GM21515 (cell line): ENCODE measurements around the gene OR5AR1.
"Not testable (repeated sequence)": the region's sequence is repeated elsewhere in the genome, so short reads cannot be mapped to it uniquely, and the experiment has no call there.

ENCODE experiments used
- ATAC-seq: cut with Tn5 transposase; IDR thresholded peaks from one replicate; pipeline ENCODE4 v1.9.1; 2021; ENCODE audit not compliant: unreplicated experiment

OR5AR1 gene

DNA sequence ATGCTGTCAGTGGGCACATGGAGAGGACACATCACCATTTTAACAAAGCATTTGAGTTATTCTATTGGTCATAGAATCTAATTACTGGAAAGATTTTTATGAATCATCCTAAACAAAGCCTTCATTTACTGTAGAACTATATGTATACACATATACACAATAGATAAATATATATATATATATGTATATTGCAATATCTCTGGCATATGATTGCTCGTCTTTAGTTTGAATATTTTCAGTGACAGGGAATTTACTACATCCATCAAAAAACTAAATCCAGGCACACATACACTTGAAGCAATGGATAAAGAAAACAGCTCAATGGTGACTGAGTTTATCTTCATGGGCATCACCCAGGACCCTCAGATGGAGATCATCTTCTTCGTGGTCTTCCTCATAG, at the start of gene OR5AR1:
Gene OR5AR1, plus strand, starts transcription at position 301 of the 400 bp plus-strand sequence. Its CDS starts 0 bp downstream, at position 301.
- ATAC-seq, result no peak

DNA sequence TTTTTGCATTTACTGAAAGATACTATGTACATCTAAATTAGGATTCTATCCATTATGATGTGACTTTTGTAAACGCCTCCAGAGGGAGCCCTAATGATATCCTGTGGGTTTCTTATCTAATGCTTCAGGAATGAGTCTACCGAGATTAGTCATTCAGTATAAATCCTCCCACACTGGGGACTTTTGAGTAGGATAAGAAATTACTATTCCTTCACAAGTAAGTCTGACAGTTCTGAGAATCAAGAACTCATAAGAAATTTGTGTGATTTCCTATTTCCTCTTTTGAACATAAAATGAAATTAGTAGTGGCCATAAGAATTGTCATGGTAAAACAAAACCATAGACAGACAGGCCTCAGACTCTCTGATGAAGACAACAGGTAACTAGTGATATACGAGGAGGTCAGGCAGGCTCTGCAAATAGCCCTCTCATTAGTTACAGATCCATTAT, 38.8 kb upstream of the OR5AR1 start:
- ATAC-seq, result no peak

DNA sequence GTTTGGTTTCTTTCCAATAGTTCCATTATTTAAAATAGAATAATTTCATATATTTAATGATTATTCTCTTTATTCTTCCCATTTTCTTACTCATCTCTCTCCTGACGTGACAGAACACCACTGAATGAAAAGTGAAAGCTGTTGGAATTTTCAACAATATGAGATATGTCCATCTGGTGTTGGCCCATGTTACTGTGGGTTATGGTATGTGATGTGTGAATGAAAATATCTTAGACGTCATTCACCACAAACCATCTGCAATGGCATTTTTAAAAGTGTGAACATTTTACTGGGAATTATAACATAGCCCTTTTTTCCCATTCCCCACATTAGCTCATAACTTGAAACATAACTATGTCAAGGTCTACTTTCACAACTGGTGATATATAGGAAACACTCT, 37.5 kb upstream of the OR5AR1 start:
- no peak for ATAC-seq

DNA sequence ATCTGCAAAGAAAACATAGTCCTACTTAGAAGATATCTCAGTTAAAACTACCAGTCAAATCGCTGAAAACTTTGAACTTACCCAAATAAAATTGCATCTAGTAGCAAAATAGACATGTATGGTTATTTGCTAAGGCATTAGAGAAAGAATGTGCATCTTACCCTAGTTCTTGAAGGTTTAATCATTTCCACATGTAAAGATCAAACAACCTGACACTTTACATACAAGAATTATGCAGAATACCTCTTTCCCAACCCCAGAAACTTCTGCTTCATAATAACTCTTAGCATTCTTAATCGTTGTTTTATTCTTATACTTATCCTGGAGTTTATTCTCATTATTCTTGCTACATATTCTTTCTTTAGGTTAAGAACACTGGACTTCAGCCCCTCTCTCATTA, 31.2 kb upstream of the OR5AR1 start:
- ATAC-seq, result no peak

DNA sequence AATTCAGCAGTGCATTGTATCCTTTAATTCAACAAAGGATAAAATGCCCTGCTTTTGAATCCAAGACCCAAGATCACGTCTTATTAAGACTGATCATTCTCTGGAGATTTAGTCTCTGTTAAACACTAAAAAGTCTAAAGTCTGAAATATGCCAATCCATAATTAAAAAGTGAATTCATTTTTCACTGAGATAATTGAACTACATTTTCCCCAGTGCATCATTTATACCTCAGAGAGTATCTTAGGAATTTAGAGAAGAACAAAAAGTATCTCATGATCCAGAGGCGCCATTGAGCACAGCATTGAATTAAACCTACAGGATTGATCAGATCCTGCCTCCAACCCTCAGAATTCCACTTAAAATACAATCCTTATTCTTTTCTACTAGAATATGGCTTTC, 26.6 kb upstream of the OR5AR1 start:
- no peak for ATAC-seq

DNA sequence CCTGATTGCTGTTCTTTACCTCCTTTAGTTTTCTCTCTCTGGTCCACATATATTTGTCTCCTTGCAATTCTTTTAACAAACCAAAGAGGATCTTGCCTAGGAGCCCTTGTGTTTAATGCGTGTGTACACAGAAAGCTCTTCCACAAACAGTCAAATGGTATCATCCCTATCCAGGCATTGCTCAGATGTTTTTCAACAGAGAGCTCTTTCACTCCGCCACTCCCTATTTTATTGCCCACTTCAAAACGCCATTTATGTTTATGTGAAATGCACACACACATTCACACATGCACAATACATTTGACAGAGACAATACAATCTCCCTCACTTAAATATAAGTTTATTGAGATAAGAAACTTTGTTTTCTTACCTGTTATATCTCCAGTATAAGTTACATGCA, 26.0 kb upstream of the OR5AR1 start:
- no peak for ATAC-seq

DNA sequence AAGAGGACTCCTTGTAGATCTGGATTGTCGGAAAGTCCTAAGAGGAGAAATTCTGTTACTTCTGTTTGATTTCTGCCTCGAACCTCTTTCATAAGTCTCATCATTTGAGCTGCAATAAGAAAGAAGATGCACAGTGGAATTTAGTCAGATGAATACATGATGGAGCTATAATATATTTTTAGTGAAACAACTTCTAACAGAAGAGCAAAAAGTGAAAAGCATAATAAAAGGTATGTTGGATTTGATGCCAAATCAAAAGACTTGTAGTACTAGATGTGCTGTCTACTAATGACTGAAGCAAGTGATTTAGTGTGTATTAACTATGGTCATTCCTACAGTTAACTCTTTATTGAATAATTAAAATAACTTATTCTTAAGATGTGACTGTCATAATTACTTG, 21.1 kb upstream of the OR5AR1 start, which contains the start of gene OR5AP2:
Gene OR5AP2, minus strand, starts transcription at position 101 of the 400 bp plus-strand sequence. Its CDS starts 0 bp downstream, at position 101.
- no peak for ATAC-seq

DNA sequence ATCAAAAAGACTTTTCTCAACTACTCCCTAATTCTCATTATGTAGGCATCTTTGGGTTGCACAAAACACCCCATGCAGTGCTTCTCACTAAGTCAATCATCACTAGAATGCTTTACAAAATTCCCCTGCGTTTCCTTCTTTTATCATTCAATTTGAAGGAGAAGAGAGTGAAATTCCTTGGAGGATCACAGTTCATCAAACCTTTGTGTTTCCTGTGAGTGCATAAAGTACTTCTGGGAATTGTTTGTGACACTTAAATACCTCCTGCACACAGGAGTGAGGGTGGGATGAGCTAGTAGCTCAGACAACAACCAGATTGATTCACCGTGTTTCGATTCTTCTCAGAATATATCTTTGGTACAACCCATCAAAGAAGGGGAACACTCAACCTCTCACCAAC, 3.7 kb upstream of the OR5AR1 start:
- no peak for ATAC-seq

DNA sequence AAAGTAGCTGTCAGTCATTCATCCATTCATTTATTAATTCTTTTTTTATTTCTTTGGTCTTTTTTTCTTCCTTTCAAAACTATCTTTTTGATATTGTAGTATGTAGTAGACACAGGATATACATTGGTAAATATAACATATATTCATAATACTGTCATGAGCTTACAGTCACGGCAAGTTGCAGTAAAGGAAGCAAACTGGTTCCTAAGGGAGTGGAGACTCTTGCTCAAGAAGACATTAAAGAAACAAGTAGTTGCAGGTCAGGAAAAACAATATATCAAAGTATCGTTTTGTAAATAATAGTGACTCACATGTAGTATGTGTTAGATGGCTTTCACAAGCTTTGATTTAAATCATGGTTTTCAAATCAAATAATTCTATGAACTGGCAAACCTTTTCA, 7.5 kb downstream of the OR5AR1 start:
- ATAC-seq, result no peak

DNA sequence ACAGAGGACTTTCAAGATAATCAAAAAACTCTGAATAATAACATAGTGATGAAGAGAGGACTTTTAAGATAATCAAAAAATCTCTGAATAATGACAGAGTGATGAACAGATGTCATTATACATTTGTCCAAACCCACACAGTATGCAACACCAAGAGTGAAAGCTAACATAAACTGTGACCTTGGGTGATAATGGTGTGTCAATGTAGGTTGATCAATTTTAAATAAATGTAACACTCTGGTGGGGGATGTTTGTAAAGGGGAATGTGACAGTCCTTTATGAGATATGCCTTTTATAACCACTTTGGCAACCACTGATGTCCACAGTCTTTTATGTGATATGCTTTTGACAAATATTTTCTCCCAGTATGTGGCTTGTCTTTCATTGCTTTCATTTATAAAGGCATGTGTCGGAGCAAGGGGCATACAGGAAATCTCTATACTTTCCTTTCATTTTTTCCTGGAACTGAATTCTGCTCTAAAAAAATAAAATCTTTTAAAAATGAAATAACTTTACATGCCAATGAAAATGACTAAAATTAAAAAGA, 25.1 kb downstream of the OR5AR1 start:
- no peak for ATAC-seq

DNA sequence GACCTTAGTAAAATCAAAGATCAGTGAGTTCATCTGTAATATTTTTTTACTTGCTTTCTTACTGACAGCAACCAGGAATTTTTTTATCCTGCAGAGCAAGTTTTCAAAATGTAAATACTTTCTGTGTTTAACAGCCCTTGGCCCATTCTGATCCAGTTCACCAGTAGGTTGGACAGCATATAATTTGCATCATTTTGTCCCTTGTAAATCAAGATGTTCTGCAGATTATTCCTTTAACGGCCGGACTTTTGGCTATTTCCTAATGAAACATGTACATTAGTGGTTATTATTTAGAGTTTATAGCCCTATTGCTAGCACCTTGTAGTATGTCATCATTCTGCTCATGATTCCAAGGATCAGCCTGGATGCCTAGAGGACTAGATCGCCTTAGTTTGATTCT, 27.7 kb downstream of the OR5AR1 start:
- ATAC-seq, result not testable (repeated sequence)

DNA sequence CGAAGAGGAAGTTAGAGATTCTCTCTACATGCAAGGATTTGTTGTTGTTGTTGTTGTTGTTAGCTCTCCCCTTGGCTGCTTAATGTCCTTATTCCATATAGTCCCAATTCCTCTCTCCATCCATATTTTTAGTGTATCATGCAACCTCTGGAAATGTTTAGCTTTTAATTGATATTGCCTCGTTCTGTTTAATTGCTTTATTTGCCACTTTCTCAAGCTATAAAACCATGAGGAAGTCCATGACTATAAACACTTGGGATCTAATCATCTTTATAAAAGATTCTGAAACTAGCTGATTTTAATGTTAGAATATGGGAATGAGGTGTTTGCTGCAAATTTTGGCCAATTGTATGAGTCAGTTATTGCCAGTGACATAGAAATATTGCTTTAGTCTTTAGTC, 29.9 kb downstream of the OR5AR1 start:
- ATAC-seq, result no peak

DNA sequence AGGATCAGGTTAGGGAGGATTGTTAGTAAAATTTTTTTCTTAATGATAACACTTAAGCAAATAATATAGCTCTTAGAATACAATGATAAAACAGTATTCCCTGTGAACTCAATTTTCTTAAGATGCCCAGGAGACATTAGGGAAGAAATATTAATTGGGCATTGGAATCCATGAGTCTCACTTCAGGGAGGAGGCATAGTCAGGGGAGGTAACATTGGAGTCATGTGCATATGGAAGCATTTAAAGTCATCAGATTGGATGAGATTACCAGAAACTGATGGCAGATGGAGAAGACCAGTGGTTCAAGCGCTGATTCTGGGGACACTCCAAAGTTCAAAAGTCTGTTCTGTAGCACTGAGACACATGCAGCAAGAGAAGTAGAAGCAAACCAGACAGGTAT, 35.3 kb downstream of the OR5AR1 start, which contains the start of gene OR9G1:
Gene OR9G1, plus strand, starts transcription at position 301 of the 400 bp plus-strand sequence. CDS start 1,293 bp downstream, outside the sequence.
- ATAC-seq, result no peak

DNA sequence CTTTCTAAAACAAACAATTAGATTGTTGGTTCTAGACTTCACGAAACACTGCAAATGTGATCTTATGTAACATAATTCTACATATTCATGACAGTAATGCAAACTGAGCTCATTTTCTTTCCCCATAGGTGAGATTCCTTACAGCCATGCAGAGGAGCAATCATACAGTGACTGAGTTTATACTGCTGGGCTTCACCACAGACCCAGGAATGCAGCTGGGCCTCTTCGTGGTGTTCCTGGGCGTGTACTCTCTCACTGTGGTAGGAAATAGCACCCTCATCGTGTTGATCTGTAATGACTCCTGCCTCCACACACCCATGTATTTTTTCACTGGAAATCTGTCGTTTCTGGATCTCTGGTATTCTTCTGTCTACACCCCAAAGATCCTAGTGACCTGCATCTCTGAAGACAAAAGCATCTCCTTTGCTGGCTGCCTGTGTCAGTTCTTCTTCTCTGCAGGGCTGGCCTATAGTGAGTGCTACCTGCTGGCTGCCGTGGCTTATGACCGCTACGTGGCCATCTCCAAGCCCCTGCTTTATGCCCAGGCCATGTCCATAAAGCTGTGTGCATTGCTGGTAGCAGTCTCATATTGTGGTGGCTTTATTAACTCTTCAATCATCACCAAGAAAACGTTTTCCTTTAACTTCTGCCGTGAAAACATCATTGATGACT, 36.9 kb downstream of the OR5AR1 start:
- ATAC-seq, result no peak

DNA sequence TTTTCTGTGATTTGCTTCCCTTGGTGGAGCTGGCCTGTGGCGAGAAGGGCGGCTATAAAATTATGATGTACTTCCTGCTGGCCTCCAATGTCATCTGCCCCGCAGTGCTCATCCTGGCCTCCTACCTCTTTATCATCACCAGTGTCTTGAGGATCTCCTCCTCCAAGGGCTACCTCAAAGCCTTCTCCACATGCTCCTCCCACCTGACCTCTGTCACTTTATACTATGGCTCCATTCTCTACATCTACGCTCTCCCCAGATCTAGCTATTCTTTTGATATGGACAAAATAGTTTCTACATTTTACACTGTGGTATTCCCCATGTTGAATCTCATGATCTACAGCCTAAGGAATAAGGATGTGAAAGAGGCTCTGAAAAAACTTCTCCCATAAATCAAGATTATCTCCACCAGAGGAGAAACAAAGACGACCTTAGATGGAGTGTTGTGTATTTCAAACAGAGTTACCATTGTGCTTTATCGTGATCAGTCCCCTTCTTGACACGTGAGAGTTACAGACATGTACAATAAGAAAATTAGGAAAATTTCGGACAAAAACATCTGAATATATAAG, 37.5 kb downstream of the OR5AR1 start:
- ATAC-seq, result no peak

DNA sequence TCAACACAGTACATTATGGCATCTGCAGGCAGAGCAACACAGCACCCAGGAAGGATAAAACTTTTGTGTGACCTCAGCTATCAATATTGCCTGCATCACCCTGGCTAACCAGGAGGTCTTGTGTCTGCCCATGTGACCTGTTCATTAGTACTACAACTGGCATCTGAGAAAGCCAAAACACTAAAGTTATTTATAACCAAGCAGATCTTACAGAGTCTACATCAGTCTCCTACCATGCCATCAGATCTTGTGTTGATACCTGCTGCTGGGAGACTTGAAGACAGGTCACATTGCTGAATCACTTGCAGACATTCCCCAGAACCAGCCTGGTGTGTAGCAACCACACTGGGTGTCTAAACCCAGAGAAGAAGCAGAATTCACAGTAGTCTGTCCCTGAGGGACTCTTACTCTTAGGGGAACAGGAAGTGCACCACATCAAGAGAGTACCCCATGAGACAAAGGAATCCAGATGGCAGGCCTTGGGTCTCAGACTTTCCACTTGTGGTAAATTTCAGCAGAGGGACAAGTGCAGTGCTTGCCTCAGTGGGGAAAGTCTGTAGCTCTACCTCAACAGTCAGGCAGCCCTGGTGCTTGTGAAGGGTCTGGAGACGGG, 42.4 kb downstream of the OR5AR1 start:
- no peak for ATAC-seq

DNA sequence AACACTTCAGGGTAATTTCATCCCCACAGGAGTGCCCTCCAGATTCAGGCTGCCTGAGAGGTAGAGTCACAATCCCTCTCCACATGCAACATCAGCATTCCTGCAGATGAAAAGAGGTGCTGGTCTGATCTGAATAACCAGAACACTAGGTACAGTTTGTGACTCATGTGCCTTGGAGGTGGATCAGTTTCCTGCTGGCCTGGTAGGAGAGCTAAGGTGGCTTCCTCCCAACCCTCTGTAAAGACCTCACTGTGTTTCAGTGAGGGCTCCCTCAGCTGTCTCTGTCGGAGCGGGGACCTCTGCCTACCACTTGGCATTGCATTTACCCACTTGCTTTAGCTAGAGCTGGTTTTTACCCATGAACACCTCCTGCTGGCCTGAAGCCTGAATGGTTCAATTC, 43.0 kb downstream of the OR5AR1 start:
- no peak for ATAC-seq

DNA sequence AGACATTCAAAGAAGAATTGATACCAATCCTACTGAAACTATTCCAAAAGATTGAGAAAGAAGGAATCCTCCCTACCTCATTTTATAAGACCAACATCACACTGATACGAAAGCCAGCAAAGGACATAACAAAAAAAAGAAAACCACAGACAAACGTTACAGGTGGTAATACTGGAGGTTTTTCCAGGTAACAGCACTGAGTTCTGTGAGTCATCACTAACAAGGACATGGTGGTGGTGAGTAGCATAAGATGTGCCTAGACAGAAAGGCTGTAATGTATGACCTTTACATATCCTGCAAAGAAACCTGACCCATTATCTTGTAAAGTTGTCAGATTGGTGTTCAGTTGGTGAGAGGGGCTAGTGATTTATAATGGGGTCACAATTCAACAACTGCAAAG, 50.7 kb downstream of the OR5AR1 start:
- no peak for ATAC-seq
